Activated CD8-positive, alpha-beta memory T cell treated with anti-CD3 and anti-CD28 coated beads, Interleukin-2, amount 50 U/mL, for 24 hours (primary cell): ENCODE measurements around the gene KRTAP5-4.
"Not testable (repeated sequence)": the region's sequence is repeated elsewhere in the genome, so short reads cannot be mapped to it uniquely, and the experiment has no call there.

ENCODE experiments used
- DNase-seq: peaks from one replicate; pipeline ENCODE4 v3.0.0-alpha.2; 2020; ENCODE audit errors: extremely low read depth

The KRTAP5-4 gene

DNA sequence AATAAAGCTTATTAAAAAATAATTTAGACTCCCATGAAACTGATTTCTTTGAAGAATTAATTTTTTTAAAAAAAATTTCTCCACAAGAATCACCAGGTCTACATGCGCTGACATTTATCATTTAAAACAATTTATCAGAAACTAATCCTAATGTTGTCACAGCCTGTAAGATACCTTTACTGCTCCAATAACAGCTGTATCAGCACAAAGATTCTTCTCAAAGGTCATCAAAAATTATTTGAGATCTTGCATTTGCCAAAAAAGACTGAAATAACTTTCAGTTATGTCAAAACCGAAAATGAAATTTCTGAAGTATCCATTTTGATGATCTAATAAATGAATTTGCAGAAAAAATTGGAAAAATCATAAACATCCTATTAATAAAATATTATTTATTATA lies 15.7 kb upstream of the KRTAP5-4 start:
- no peak for DNase-seq

GRCh38 chr11:1636291-1636950 lies 14.5 kb upstream of the KRTAP5-4 start:
- no peak for DNase-seq

GRCh38 chr11:1633864-1634263 lies 11.9 kb upstream of the KRTAP5-4 start:
- DNase-seq: no peak

GRCh38 chr11:1632053-1632714 lies 10.2 kb upstream of the KRTAP5-4 start:
- no peak for DNase-seq

GRCh38 chr11:1631066-1631568 lies 9.2 kb upstream of the KRTAP5-4 start:
- DNase-seq: no peak

DNA sequence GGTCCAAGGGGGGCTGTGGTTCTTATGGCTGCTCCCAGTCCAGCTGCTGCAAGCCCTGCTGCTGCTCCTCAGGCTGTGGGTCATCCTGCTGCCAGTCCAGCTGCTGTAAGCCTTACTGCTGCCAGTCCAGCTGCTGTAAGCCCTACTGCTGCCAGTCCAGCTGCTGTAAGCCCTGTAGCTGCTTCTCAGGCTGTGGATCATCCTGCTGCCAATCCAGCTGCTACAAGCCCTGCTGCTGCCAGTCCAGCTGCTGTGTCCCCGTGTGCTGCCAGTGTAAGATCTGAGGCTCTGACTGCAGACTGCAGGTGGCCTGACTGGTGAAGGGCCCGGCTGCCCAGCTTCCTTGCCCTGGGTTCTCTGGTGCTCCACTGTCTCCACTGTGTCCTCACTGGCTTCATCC lies 8.3 kb upstream of the KRTAP5-4 start:
- no peak for DNase-seq

DNA sequence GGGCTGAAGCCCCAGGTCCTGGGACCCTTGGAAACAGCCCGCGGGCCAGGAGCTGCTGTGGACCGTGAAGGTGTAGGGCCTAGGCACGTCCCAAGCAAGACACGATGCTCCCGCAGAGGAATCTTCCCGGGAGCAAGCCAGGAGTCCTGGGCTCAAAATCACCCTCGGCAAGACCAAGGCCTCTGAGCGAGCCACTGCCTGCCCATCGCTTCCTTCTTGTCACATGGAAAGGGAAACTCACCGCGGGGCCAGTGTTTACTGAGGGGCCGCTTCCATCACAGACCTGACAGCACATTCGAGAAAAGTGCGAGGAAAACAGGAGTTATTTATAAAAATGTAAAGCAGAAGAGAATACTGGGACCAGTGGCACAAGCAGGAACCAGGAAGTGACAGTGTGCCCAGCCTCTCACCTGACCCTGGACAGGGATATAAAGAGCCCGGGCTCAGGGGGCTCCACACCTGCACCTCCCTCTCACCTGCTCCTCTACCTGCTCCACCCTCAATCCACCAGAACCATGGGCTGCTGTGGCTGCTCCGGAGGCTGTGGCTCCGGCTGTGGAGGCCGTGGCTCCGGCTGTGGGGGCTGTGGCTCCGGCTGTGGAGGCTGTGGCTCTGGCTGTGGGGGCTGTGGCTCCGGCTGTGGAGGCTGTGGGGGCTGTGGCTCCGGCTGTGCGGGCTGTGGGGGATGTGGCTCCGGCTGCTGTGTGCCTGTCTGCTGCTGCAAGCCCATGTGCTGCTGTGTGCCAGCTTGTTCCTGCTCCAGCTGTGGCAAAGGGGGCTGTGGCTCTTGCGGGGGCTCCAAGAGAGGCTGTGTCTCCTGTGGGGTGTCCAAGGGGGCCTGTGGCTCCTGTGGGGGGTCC lies 7.6 kb upstream of the KRTAP5-4 start, which contains the start of gene KRTAP5-5:
Gene KRTAP5-5, plus strand, starts transcription at position 450 of the 860 bp plus-strand sequence. Its CDS starts 66 bp downstream, at position 516.
- no peak for DNase-seq

GRCh38 chr11:1628506-1629325 lies 6.8 kb upstream of the KRTAP5-4 start:
- DNase-seq: peak; percentile 14

GRCh38 chr11:1625541-1625940 lies 3.6 kb upstream of the KRTAP5-4 start:
- no peak for DNase-seq

GRCh38 chr11:1624621-1625020 lies 2.7 kb upstream of the KRTAP5-4 start:
- no peak for DNase-seq

- DNase-seq: no peak
Observed at GRCh38 chr11:1623716-1624115, 1.8 kb upstream of the KRTAP5-4 start.

DNA sequence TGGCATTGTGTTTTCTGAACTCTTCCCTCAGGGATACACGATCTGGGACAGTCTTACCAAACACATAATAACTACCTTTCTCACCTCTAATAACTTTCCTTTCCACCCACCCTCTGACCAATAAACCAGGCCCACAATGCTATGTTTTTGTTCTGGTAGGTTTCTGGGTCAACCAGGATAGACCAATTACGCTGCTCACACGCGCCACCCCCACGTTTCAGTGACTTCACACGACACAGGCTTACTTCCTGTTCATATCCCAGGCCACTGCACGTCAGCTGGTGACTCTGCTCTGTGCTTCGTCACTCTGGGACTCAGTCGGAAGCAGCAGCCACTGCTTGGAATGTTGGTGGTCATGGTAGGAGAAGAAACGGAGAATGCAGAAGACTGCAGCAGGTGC lies 2.5 kb downstream of the KRTAP5-4 start:
- no peak for DNase-seq

GRCh38 chr11:1618231-1618630 lies 3.7 kb downstream of the KRTAP5-4 start:
- DNase-seq: no peak

- DNase-seq: no peak
Observed at GRCh38 chr11:1608363-1608762, 13.6 kb downstream of the KRTAP5-4 start, which contains the start of gene KRTAP5-3. TSS of gene KRTAP5-3 (minus strand) at chr11:1608463. CDS start at chr11:1608385, 78 bp downstream.

GRCh38 chr11:1607901-1608300 lies 14.0 kb downstream of the KRTAP5-4 start:
- not testable (repeated sequence) for DNase-seq

- not testable (repeated sequence) for DNase-seq
Observed at GRCh38 chr11:1607156-1607845, 14.6 kb downstream of the KRTAP5-4 start.

DNA sequence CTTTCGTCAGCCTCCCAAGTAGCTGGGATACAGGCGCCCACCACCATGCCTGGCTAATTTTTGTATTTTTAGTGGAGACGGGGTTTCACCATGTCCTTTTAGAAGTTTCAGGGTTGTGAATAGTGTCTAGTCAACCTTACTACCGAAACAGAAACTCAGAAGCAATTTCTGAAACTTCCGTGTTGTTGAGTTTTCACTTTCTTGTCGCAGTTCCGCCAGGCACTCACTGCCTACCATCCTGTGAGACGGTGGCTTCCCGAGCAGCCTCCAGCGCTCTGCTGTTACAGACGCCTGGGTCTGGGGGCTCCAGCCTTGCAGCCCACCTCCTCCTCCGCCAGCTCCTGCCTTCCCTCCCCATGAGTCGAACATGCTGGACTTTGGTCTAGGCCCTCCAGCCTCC lies 16.0 kb downstream of the KRTAP5-4 start:
- DNase-seq: not testable (repeated sequence)

DNA sequence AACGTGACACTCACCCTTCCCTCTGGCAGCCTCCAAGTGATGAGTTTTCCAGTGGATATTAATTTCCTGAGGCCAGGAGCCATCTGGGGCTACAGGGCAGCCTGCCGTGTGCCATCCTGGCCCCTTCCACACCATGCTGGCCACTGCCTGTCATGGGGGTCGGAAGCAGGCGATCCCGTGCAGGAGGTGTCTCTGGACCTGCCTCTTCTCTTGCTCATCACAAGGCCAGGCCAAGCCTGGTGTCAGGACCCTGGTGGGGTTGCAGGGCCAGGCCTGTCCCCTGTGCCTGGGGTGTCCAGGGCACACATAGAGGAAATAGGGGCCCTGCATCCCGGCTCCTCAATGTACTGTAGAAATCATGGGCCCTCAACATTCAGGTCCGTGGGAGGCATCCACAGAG lies 17.2 kb downstream of the KRTAP5-4 start:
- no peak for DNase-seq

DNA sequence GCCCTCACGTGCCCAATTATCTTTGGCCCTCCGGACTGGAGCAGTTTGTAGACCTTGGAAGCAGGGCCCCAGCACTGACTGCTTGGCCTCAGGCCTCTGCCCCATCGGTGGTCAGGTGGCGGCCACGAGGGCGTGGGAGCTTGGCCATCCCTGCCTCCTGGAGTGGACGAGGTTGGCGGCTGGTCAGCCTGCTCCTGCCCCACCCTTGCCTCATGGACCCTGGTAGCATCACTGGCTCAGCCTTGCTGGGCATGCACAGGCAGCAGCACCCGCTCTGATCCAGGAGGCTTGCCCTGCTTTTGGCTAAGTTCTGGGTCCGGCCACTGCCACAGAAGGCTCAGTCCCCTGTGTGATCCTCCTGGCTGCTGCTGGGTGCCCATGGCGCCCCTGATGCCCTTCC lies 17.8 kb downstream of the KRTAP5-4 start:
- DNase-seq: no peak

GRCh38 chr11:1603629-1604028 lies 18.3 kb downstream of the KRTAP5-4 start:
- DNase-seq: no peak

DNA sequence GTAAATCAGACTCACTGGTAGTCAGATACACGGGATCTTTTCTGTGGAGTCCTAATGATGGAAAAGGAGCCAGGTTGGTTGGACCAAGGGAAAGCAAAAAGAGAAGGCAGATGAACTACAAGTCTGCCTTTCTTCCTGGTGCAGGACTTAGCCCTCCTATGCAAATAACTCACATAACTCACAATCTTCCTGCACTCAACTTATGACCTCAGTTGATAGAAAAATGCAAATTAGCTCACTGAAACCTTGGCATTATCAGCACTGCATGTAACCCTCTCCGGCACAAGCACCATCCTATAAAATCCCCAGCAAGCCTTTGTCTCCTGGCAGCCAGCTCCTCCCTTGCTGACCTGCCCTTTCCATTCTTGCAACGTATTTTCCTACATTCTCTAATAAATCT lies 20.3 kb downstream of the KRTAP5-4 start:
- DNase-seq: not testable (repeated sequence)
